HG03520 (cell line): ENCODE data around the gene ENOX1.
"Not testable (repeated sequence)": the region's sequence is repeated elsewhere in the genome, so short reads cannot be mapped to it uniquely, and the experiment has no call there.

ENCODE experiments used
- ATAC-seq: cut with Tn5 transposase; IDR thresholded peaks from one replicate; pipeline ENCODE4 v1.9.1; 2021; ENCODE audit warnings: mild to moderate bottlenecking, moderate library complexity; ENCODE audit not compliant: unreplicated experiment

The ENOX1 gene

GRCh38 chr13:43441899-43442499 is 344.8 kb downstream of the ENOX1 start:
- ATAC-seq, result no peak

GRCh38 chr13:43441464-43441863 is 345.3 kb downstream of the ENOX1 start:
- no peak for ATAC-seq

- no peak for ATAC-seq
Measured at GRCh38 chr13:43434191-43434590, 352.6 kb downstream of the ENOX1 start.

- ATAC-seq, result no peak
Measured at GRCh38 chr13:43433691-43434141, 353.1 kb downstream of the ENOX1 start.

- ATAC-seq, result no peak
Measured at GRCh38 chr13:43432958-43433357, 353.8 kb downstream of the ENOX1 start.

GRCh38 chr13:43431841-43432240 is 354.9 kb downstream of the ENOX1 start:
- ATAC-seq, result no peak

GRCh38 chr13:43431290-43431716 is 355.5 kb downstream of the ENOX1 start:
- no peak for ATAC-seq

- no peak for ATAC-seq
Measured at GRCh38 chr13:43428545-43429296, 358.1 kb downstream of the ENOX1 start.

GRCh38 chr13:43426355-43426754 is 360.4 kb downstream of the ENOX1 start:
- no peak for ATAC-seq

- ATAC-seq, result no peak
Measured at GRCh38 chr13:43425234-43425633, 361.5 kb downstream of the ENOX1 start.

GRCh38 chr13:43424412-43424811 is 362.4 kb downstream of the ENOX1 start:
- no peak for ATAC-seq

- ATAC-seq, result no peak
Measured at GRCh38 chr13:43422116-43422515, 364.7 kb downstream of the ENOX1 start.

GRCh38 chr13:43416842-43417241 is 369.9 kb downstream of the ENOX1 start:
- ATAC-seq, result not testable (repeated sequence)

GRCh38 chr13:43416408-43416807 is 370.4 kb downstream of the ENOX1 start:
- not testable (repeated sequence) for ATAC-seq

- not testable (repeated sequence) for ATAC-seq
Measured at GRCh38 chr13:43415903-43416391, 370.8 kb downstream of the ENOX1 start.

- no peak for ATAC-seq
Measured at GRCh38 chr13:43414111-43414510, 372.7 kb downstream of the ENOX1 start.

GRCh38 chr13:43411741-43412140 is 375.0 kb downstream of the ENOX1 start:
- ATAC-seq, result no peak

GRCh38 chr13:43411211-43411610 is 375.6 kb downstream of the ENOX1 start:
- no peak for ATAC-seq

- ATAC-seq, result no peak
Measured at GRCh38 chr13:43408274-43408673, 378.5 kb downstream of the ENOX1 start.

GRCh38 chr13:43407023-43407581 is 379.7 kb downstream of the ENOX1 start:
- no peak for ATAC-seq

- ATAC-seq, result no peak
Measured at GRCh38 chr13:43405457-43405856, 381.3 kb downstream of the ENOX1 start.

- no peak for ATAC-seq
Measured at GRCh38 chr13:43402380-43402779, 384.4 kb downstream of the ENOX1 start.
